ENCODE measurements around the gene AXL. TPM values are rescaled to one million over a fixed set of nuclear protein-coding genes. Genes with fewer than 3 reads are reported as not detected.
A peak's percentile ranks its signal among the peaks of the same experiment; 100 is the strongest.
"Not testable (repeated sequence)": the region's sequence is repeated elsewhere in the genome, so short reads cannot be mapped to it uniquely, and the experiment has no call there.

AXL gene
- total RNA-seq, 1 donor from 2014 or later = 4.9 TPM

- FAIRE-seq = no peak
- DNase-seq (ENCODE audit: low spot score in 2 of 2) = no peak
Observed at GRCh38 chr19:41206456-41206855, 12.6 kb upstream of the AXL start.

GRCh38 chr19:41206926-41207750 is 11.9 kb upstream of the AXL start:
- DNase-seq (ENCODE audit: low spot score in 2 of 2) = no peak
- FAIRE-seq = no peak

- FAIRE-seq (no peak), DNase-seq (ENCODE audit: low spot score in 2 of 2) (no peak)
Observed at GRCh38 chr19:41214161-41214560, 4.9 kb upstream of the AXL start.

GRCh38 chr19:41217741-41218140 is 1.3 kb upstream of the AXL start:
- DNase-seq (ENCODE audit: low spot score in 2 of 2) (no peak), FAIRE-seq (no peak)

- no peak for FAIRE-seq
- no peak for DNase-seq (ENCODE audit: low spot score in 2 of 2)
Observed at GRCh38 chr19:41218249-41218614, 791 bp upstream of the AXL start.

- no peak for DNase-seq (ENCODE audit: low spot score in 2 of 2)
- FAIRE-seq = no peak
Observed at GRCh38 chr19:41219924-41220567, 1.0 kb downstream of the AXL start.

GRCh38 chr19:41220811-41221210 is 1.8 kb downstream of the AXL start:
- no peak for DNase-seq (ENCODE audit: low spot score in 2 of 2)
- FAIRE-seq = no peak

- FAIRE-seq = no peak
- no peak for DNase-seq (ENCODE audit: low spot score in 2 of 2)
Observed at GRCh38 chr19:41221514-41222205, 2.6 kb downstream of the AXL start.

GRCh38 chr19:41222240-41222639 is 3.2 kb downstream of the AXL start:
- DNase-seq (ENCODE audit: low spot score in 2 of 2) = no peak
- no peak for FAIRE-seq

- FAIRE-seq = no peak
- no peak for DNase-seq (ENCODE audit: low spot score in 2 of 2)
Observed at GRCh38 chr19:41223431-41224234, 4.6 kb downstream of the AXL start.

- DNase-seq (ENCODE audit: low spot score in 2 of 2) (no peak), FAIRE-seq (no peak)
Observed at GRCh38 chr19:41224632-41225031, 5.6 kb downstream of the AXL start.

- FAIRE-seq (no peak), DNase-seq (ENCODE audit: low spot score in 2 of 2) (peak in 1 of 2 donors; percentile 54)
Observed at GRCh38 chr19:41225238-41226052, 6.4 kb downstream of the AXL start.

- FAIRE-seq (no peak), DNase-seq (ENCODE audit: low spot score in 2 of 2) (peak; percentile 62 to 71)
Observed at GRCh38 chr19:41226053-41226873, 7.2 kb downstream of the AXL start.

- no peak for FAIRE-seq
- DNase-seq (ENCODE audit: low spot score in 2 of 2) = no peak
Observed at GRCh38 chr19:41226874-41227390, 7.9 kb downstream of the AXL start.

- no peak for FAIRE-seq
Observed at GRCh38 chr19:41228486-41228885, 9.5 kb downstream of the AXL start.

GRCh38 chr19:41229338-41229737 is 10.3 kb downstream of the AXL start:
- DNase-seq (ENCODE audit: low spot score in 2 of 2); FAIRE-seq: not testable (repeated sequence)

More at GRCh38 chr19:41228486-41228885, 9.5 kb downstream of the AXL start:
- DNase-seq (ENCODE audit: low spot score in 2 of 2) = no peak

GRCh38 chr19:41230067-41230857 is 11.2 kb downstream of the AXL start:
- DNase-seq (ENCODE audit: low spot score in 2 of 2) (no peak), FAIRE-seq (no peak)

- no peak for DNase-seq (ENCODE audit: low spot score in 2 of 2)
- FAIRE-seq = no peak
Observed at GRCh38 chr19:41232686-41233085, 13.7 kb downstream of the AXL start.

All from frontal cortex (tissue), 4 donors.